Ishikawa (cell line): ENCODE data around the gene TRAPPC5.

Experiments
- EP300 ChIP-seq: IDR thresholded peaks from 2 replicates; pipeline ENCODE4 v1.6.1; 2012; ENCODE audit warnings: borderline replicate concordance
- MAX ChIP-seq: IDR thresholded peaks from 2 replicates; pipeline ENCODE4 v1.6.1; 2012
- NFIC ChIP-seq: IDR thresholded peaks from 2 replicates; pipeline ENCODE4 v1.6.1; 2012
- TEAD4 ChIP-seq: IDR thresholded peaks from 2 replicates; pipeline ENCODE4 v1.6.1; 2012

GRCh38 chr19:7645656-7646425 is 34.8 kb upstream of the TRAPPC5 start:
- TF ChIP-seq MAX (no peak), TEAD4 (no peak), EP300 (no peak), NFIC (no peak)
